ENCODE results near the gene CHST15. TPM values are rescaled to one million over a fixed set of nuclear protein-coding genes. Genes with fewer than 3 reads are reported as not detected.

CHST15 gene
- total and polyA plus RNA-seq, 2 of the 8 experiments (the other 6 are each of a cell fraction or from before 2014, with no cell fraction given), result 8.8 to 9.1 TPM

DNA sequence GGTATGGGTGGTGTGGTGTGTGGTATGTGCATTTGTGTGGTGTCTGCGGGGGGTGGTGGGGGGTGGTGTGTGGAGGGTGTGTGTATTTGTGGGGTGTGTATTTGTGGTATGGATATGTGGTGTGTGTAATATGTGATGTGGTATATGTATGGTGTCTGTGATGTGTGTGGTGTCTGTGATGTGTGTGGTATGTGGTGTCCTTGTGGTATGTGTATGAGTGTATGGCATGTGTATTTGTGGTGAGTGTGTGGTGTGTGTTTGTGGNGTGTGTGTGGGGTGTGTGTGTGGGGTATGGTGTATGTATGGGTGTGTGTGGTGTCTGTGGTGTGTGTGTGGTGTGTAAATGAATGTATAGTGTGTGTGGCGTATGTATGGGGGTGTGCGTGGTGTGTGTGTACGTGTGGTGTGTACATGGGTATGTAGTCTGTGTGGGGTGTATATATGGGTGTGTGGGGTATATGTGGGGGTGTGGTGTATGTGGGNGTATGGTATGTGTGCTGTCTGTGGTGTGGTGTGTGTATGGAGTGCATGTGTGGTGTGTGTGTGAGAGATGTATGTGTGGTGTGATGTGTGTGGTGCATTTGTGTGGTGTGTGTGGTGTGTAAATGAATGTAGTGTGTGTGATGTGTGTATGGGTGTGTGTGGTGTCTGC, 27.1 kb upstream of the CHST15 start:
- Histone ChIP-seq H3K4me2 (ENCODE audit: insufficient read depth in 1 of 2, low read depth in 2 of 2, low read length in 2 of 2) (no peak overlapping the region), H4K91ac (replicated peaks; ENCODE audit: insufficient read length, low read length) (no peak overlapping the region), H2AK5ac (ENCODE audit: low read depth, low read length) (no peak overlapping the region), H3K18ac (ENCODE audit: extremely low read depth, low read length) (no peak overlapping the region), H2BK5ac (ENCODE audit: low read depth, low read length) (0 out of 2 replicates have a peak overlapping the region, but pooled peaks have one; percentile 40), H3K4me1 (replicated peaks in 1 of 4; ENCODE audit: control insufficient read depth in 3 of 4, insufficient read depth in 4 of 4, low read length in 3 of 4) (no peaks in the 10 kb centered on the region; a peak in 1 of 7 replicates), H3K79me1 (ENCODE audit: low read depth, low read length) (no peaks in the 10 kb centered on the region), H3K14ac (ENCODE audit: insufficient read length) (no peak overlapping the region), H3K23ac (ENCODE audit: insufficient read length) (no peak overlapping the region), H2BK20ac (ENCODE audit: low read length) (no peak overlapping the region), H3K27ac (ENCODE audit: low read depth, low read length) (no peak overlapping the region), H3K23me2 (ENCODE audit: low read depth, low read length) (peaks cover 22% of the 10 kb centered on the region; the same call in 1 of the 2 replicates), H3K27me3 (replicated peaks in 1 of 4; ENCODE audit: control insufficient read depth in 3 of 4, extremely low read depth in 1 of 4, insufficient read depth in 3 of 4, low read length in 3 of 4) (no peaks in the 10 kb centered on the region; a peak in 1 of 7 replicates), H2BK120ac (replicated peaks; ENCODE audit: low read depth, low read length) (no peak overlapping the region), H2BK15ac (ENCODE audit: low read length) (0 out of 2 replicates have a peak overlapping the region, but pooled peaks have one; percentile 67), H3K4ac (replicated peaks; ENCODE audit: insufficient read length, low read depth, low read length) (no peak overlapping the region), H4K5ac (ENCODE audit: insufficient read length, low read depth, low read length) (no peak overlapping the region), H3K79me2 (ENCODE audit: control insufficient read depth in 1 of 2, insufficient read depth in 2 of 2, low read length in 2 of 2) (no peaks in the 10 kb centered on the region), H3K4me3 (ENCODE audit: extremely low read depth in 1 of 4, insufficient read depth in 2 of 4, low read depth in 3 of 4, low read length in 4 of 4) (no peak overlapping the region), H4K8ac (ENCODE audit: extremely low read depth, insufficient read depth, low read length) (no peak overlapping the region), H3K56ac (replicated peaks; ENCODE audit: insufficient read length, low read depth, low read length) (peak overlapping the region; percentile 90), H4K20me1 (replicated peaks in 1 of 2; ENCODE audit: control insufficient read depth in 1 of 2, insufficient read depth in 2 of 2, low read length in 2 of 2) (peaks cover 0 to 16% of the 10 kb centered on the region in 2 experiments), H2AFZ (ENCODE audit: low read length) (no peak overlapping the region), H2BK12ac (ENCODE audit: low read depth, low read length) (0 out of 2 replicates have a peak overlapping the region, but pooled peaks have one; percentile 68), H3K9ac (replicated peaks in 1 of 4; ENCODE audit: extremely low read depth in 1 of 4, low read depth in 3 of 4, low read length in 3 of 4) (no peak overlapping the region), H3K9me3 (ENCODE audit: insufficient read depth in 2 of 2, low read depth in 1 of 2, low read length in 1 of 2) (no peaks in the 10 kb centered on the region), H3K36me3 (ENCODE audit: control insufficient read depth in 2 of 4, insufficient read depth in 4 of 4, low read length in 3 of 4) (no peaks in the 10 kb centered on the region)
- no peak for FAIRE-seq
- ChIA-PET POLR2A (ENCODE audit: partially characterized antibody) (no interaction called here), CTCF (ENCODE audit: partially characterized antibody) (interaction anchor here (1.5 kb wide), 1 partner anchor 72 kb away, joined by 3 read pairs; no protein-coding TSS in a partner anchor)
- WGBS, 2 experiments (ENCODE audit: extremely low coverage in 1 of 2, insufficient coverage in 1 of 2, insufficient read length in 1 of 2, insufficient replicate concordance in 2 of 2, low coverage in 1 of 2, low lambda C conversion rate in 2 of 2, missing lambda C conversion rate in 1 of 2), result 91 to 100% methylated on average over 2 to 3 of the region's 4 CpGs
- DNase-seq (ENCODE audit: low read depth in 1 of 2, low spot score in 2 of 2), result no peak
- TF ChIP-seq GTF2F1 (IDR thresholded peaks at IDR 0.05; ENCODE audit: borderline replicate concordance, low read depth, low read length) (no peak), CHD1 (IDR thresholded peaks at IDR 0.05; ENCODE audit: low read depth, low read length) (no peak), SP2 (IDR thresholded peaks at IDR 0.05; ENCODE audit: low read length) (no peak), SUZ12 (IDR thresholded peaks at IDR 0.05; ENCODE audit: low read length) (no peak), BACH1 (IDR thresholded peaks at IDR 0.05; ENCODE audit: low read length) (no peak), TAF7 (optimal IDR thresholded peaks at IDR 0.05; ENCODE audit: borderline replicate concordance, low read depth, low read length) (no peak), CTBP2 (IDR thresholded peaks at IDR 0.05; ENCODE audit: borderline replicate concordance, insufficient read depth, insufficient read length, low read length) (no peak), TEAD4 (IDR thresholded peaks at IDR 0.05; ENCODE audit: low read depth, low read length) (no peak), TBP (IDR thresholded peaks at IDR 0.05; ENCODE audit: low read depth, low read length) (no peak), SP4 (IDR thresholded peaks at IDR 0.05; ENCODE audit: low read length) (no peak), CHD2 (IDR thresholded peaks at IDR 0.05; ENCODE audit: low read length) (no peak), EGR1 (IDR thresholded peaks at IDR 0.05; ENCODE audit: borderline replicate concordance, low read depth, low read length) (no peak), EZH2 (IDR thresholded peaks at IDR 0.05; ENCODE audit: low read depth, low read length, severe bottlenecking) (no peak), HDAC6 (IDR thresholded peaks at IDR 0.05; ENCODE audit: low read depth, low read length) (no peak)
